EL (cell line): ENCODE results near the gene LHX4.
"Not testable (repeated sequence)": the region's sequence is repeated elsewhere in the genome, so short reads cannot be mapped to it uniquely, and the experiment has no call there.

ENCODE experiments used
- DNase-seq: peaks from one replicate; pipeline ENCODE4 v3.0.0-alpha.2; 2016

The LHX4 gene

DNA sequence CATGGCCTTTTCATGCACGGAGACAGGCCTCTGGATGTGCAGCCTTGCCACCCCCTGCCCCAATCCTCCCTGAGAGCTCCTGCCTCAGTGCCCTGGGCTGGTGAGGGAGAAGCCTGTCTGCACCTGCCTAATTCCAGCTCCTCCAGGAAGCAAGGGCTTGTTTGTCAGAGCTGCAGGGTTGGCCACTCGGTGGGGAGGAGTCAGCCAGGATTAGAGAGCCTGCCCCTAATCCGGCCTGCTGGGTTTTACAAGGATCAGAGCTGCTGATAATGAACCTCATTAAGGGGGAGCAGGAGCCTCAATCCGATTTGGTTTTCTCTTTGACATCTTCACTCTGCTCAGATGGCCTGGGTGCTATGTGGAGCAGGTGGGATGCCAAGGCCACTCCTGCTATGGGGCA lies 31.9 kb upstream of the LHX4 start:
- DNase-seq: no peak

DNA sequence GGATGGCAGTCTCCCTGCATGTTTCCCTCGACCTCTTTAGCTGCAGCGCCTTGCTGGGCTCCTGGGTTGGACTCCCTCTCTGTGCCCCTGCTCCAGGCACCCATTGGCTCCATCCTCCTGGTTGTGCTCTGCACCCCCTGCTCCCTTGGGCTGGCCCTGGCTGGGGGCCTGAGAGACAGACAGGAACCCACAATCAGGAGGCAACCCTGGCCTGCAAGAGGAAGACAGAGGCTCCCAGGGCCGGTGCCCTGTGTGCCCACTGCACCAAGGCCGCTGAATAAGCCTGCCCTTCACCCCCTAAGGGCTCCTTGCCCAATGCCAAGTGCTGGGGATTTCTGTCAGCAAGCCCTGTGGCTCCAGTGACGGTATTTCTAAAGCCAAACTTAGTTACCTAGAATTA lies 31.5 kb upstream of the LHX4 start:
- DNase-seq: no peak

DNA sequence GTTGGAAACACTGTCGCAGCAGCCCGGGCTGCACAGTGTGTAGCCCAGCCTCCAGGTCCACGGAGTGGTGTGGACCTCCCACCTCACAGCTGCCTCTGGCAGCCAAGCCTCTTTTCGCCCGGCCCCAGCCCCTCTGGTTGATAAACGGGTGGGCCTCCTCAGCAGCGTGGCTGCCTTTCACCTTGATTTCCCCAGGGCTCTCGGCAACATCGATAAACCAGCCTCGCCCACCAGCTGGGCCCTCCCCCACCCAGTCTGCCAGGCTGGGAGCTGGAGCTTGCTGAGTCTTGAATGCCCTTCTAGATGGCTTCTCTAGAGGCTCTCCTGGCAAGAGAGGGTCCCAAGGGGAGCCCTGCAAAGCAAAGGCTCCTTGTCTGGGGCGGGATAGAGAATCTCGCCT lies 31.0 kb upstream of the LHX4 start:
- no peak for DNase-seq

DNA sequence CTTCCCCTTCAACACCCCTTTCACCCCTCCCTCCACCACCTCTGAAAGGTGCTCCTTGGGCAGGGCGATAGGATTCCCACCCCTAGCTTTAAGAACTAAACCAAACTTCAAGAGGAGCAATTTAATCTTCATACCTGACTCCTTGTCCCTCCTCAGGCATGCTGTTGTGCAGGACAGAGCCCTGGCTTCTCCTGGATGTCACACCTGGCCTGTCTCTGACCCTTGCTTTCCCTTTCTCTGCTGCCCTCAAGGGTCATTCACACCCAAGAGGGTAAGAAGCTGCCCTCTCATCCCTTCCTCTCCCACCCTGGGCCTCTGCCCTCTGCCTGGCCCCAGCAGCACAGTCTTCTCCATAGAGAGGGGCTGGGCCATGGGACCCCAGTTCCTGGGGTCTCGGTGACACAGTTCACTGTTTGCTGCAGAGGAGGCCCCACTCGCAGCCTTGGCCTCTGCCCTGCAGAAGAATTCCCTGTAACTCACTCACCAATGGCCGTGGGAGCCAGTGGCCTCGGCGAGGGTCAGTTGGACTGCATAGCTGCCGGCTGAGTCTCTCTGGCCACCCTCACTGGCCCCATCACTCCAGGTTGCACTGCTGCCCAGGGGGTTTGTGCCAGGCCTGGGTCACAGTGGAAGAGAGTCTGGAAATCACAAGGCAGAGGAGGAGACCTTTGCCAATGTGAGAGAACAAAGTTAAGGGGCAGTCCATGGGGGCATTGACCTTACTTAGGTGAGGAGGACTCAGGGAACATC lies 28.4 kb upstream of the LHX4 start:
- no peak for DNase-seq

DNA sequence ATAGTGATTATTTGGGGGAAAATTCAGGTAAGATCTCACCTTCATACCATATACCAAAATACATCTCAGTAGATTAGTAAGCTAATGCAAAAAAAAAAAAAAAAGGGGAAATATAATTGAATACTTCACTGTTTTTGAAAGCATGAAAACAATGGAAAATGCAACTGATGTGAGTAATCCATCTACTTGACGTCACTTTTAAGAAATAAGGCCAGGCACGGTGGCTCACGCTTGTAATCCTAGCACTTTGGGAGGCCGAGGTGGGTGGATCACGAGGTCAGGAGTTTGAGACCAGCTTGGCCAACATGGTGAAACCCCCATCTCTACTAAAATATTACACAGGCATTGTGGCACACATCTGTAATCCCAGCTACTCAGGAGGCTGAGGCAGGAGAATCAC lies 27.5 kb upstream of the LHX4 start:
- DNase-seq: not testable (repeated sequence)

DNA sequence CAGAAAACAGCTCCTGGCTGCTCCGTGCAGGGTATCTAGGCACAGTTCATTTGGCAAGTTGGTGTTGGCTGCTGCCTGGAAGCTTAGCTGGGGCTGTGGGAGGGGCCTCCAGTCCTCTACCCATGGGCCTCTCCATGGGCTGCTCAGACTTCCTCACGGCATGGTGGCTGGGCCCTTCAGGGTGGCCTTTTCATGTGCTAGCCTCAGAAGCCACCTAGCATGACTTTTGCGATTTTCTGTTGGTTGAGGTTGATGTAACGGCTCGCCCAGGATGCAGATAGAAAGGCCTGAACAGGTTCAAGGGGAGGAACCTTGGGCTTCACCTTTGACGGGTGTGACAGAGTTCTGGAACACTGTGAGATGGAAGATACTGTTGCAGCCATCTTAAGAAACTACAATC lies 25.8 kb upstream of the LHX4 start:
- DNase-seq: no peak

DNA sequence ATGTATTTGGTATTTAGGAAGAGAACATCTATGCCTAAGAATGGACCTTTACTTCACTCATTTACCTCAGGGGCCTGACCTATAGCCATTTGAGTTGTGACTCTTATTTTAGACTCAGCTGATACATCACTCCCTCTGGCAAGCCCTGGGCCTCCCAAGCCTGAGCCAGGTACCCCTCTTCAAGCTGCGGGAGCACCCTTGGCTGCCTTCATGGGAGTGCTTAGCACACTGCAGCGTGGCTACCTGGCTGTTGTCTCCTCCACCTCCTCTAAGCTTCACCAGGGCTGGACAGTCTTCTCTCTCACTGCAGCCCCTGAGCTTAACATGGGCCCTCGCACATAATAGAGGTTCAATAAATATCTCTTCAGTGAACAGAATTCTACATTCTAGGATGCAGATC lies 23.5 kb upstream of the LHX4 start:
- no peak for DNase-seq

DNA sequence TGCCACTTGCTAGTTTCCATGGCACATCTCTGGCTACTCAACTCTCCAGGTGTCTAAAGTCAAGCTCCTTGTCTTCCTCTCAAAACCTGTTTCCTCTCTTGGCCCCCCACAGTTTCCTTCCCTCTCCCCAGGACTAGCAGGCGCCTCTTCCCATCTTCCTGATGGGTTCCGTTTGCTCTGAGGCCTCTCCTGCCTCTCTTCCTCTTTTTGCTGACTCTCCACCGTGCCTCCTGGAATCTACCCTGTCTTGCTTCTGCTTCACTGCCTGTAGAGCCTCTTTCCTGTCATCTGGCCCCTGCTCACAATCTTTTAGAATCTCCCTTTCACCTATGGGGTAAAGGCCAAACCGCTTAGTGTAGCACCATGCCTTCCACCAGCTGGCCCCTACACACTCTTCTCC lies 21.8 kb upstream of the LHX4 start:
- no peak for DNase-seq

DNA sequence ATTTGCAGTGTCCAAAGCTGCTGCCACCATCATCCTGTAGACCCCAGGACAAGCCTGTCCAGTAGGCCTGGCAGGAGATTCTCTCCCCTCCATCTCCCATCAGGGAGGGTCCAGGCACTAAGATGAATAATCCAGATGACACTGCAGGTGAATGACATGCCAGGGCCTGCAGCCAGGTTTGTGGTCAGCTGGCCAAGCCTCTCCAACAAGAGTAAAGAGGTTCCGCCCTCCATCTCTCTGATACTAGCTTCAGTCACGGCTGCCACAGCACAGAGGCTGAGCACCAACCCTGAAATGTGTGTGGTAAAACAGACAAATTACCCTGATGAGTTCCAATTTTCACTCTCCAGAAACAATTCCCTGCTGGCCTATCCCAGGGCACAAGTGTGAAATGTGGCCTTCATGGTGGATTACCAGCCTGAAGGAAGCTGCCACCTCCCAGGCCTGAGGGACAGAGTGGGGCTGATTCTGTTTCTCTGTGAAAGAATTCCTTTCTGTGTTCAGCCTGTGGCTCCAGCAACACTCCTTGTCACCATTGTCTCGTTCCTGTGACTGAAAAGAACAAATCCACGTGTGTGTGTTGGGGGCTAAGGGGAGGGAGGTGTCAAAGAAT lies 19.9 kb upstream of the LHX4 start:
- DNase-seq: no peak

DNA sequence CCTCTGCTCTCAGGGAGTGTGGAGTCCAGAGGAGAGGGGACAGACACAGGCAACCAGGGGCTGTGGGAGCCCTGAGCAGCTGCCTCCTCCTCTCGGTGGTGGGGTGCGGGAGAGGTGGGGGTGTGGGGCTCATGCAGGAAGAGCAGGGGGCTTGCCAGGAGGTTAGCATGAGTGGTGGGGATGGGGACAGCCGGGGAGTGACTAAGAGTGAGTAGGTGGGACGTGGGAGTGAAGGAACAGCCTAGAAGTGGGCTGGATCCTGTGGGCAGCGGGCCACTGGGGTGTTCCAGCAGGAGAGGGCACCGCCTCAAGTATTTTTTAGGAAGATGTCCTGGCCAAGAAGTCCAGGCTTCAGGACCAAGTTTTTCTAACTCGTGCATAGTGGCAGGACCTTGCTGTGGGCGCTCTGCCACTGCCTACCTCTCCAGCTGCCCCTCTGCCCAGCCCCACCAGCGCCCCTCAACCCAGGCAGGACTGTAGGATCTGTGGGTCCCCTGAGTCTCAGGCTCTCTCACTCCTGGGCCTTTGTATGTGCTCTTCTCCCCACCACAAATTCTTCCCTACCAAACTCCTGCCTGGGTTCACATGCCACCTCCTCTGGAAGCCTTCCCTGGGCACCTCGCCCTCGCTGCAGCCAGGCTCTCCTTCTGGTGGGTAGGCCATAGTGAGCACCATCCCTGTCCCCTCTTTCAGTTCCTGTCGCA lies 18.8 kb upstream of the LHX4 start:
- no peak for DNase-seq

DNA sequence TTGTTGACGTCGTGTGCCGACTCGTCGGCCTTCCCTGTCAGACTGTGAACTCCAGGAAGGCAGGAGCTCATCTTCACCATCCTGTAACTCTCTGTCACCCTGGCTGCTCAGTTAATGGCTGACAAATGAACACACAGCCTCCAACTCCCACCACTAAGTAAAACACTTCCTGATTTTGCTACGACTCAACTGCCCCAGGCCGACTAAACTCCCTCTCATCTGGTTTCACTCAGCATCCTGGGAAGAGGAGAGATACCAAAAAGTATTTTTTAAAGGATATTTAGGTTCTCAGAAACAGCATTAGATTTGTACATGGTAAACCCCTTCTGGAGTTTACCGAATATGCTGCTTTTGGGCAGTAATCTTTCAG lies 18.2 kb upstream of the LHX4 start:
- no peak for DNase-seq

DNA sequence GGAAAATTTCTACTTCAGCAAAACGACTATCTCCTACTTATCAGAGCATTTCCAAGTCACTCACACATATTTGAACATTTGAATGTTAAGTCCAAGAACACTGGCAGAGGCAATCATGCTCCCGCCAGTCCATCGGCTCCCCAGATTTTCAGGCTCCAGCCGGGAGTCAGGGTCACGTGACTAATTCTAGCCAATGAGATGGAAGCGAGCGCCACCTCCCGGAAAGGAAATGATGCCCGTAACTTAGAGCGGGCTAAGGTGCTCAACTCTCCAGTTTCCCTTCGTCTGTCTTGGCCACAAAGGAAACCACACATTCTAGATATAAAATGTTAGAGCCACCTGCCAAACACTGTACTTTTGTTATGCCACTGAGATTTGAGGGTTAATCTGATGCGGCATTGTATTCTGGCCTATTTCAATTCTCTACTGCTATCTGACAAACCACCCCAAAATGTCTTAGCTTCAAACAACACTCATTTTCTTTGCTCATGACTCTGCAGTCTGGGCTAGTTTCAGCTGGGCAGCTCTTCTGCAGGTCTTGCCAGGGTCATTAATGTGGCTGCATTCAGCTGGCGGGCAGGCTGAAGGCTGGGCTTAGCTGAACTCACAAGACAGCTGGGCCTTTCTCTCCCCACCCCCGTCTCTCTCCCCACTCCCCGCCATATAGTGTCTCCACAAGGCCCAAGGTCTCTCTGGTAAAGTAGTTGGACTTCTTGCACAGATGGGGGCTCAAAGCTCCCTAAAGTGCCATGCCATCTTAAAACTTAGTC lies 16.5 kb upstream of the LHX4 start:
- DNase-seq: no peak

DNA sequence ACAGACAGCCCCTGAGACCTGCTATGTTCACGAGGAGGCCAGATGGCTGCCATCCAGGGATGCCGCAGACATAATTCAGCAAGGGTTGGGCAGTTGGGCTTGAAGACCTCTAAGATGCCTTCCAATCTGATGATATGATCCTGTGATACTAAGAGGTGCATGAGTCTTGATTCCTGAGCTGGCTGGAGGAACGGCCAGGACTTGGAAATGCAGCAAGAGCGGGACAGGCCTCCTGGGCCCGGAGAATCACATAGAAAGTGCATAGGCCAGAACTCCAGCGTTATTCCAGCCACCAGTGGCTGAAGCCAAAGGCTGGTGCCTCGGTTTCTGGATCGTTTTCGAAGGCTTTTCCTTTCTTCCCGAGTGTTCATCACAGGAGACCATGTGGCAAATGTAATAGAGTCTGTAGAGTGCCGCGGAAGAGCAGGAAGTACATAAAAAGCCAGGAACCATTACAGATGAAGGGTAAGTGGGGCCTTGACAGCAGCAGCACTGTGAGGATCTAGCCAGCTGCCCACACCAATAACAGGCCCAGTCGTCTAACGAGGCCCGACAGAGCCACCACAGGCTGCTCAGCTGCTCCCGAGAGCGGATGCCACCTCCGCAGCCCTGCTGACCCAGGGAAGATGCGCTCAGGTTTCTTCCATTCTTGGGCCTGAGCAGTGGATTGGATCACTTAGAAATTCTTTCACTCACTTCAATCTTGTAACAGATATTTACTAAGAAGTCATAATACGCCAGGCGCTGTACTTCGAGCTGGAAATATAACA lies 14.0 kb upstream of the LHX4 start:
- no peak for DNase-seq

DNA sequence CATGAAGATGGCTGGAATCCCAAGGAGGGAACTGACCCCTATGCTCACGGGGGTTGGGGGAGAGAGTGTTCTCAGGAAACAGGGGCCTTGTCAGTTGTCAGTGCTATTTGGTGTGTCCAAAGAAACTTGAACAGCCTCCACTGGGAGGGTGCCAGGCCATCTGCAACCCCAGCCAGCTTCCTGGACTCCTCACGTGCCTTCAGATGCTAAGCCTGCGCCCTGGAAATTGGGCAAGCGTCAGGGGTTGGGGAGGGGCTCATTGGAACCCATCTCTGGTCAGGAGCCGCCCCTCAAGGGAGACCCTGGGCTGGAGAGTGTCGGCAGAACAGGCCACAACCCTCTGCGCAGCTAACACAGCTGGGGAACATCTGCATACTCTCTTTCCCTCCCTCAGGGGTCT lies 13.1 kb upstream of the LHX4 start:
- no peak for DNase-seq

DNA sequence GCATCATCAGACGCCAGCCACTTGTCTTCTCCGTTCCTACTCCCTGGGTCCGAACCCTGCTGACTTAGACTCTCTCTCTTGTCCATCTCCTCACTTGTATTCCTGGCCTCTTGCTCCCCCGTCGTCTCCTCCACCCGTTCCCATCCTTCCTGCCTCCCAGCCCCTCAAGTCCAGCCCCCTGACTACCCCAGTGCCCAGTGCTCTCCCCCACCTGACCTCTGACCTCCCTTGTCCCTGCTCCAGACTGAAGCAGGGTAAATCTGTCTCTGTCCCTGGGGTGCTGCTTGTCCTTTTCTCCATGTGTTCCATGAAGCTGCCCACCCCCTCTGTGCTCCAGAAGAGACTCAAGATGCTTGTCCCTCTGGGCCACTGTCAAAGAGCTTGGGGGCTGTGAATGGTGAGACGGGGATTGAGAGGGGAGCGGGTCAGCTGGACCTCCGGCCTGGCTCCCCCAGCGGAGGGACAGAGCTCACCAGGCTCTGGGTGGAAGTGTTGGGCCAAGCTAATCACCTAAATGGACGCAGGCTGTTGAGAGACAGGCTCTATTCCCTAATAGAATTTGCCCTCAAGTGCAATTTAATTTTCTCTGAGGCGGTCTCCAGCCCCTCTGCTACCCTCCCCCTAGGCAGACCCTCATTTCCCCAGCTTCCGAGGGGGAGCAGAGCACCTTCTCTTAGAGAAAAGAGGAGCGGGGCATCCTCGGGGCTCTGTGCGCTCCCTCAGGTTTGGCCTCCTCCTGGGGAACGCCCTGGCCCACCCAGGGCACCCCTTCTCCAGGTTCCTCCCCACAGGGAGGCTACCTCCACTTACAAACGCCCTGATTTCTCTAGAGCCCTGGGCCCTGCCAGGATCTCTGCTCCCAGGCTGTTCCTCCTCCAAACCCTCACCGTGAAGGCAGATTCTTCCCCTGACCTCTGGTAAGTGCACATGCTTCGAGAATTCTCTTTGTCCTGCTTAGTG lies 11.0 kb upstream of the LHX4 start:
- no peak for DNase-seq

DNA sequence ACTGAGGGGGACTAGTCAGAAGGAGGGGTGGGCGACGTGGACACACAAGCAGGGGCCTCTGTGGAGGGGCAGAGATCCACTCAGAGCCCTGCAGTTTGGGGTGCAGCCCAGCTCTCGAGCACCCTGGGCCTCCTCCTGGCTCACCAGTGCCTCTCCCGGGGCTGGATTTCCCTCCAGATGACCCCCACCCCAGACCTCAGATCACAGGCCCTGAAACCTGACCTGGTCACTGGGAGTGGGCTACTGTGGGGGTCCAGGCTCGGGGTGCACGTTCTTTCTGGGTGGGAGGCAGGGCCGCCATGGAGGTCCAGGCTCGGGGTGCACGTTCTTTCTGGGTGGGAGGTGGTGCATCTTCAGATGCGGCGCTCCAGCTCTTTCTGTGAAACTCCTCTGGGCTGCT lies 10.3 kb upstream of the LHX4 start:
- no peak for DNase-seq

DNA sequence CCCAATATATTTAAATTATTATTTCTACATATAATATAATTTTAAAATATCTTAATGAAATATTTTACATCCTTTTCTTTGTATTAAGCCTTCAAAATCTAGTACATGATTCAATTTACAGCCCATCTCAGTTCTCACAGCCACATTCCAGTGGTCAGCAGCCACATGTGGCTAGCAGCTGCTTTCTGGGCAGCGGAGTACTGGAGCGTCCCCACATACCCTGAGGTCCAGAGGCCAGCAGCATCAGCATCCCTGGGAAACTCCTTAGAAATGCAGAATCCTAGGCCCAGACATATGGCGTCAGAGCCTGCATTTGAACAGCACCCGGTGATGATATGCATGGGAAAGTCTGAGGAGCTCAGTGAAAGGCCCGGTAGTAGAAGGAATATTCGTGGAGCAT lies 8.6 kb upstream of the LHX4 start:
- DNase-seq: peak; percentile 32

DNA sequence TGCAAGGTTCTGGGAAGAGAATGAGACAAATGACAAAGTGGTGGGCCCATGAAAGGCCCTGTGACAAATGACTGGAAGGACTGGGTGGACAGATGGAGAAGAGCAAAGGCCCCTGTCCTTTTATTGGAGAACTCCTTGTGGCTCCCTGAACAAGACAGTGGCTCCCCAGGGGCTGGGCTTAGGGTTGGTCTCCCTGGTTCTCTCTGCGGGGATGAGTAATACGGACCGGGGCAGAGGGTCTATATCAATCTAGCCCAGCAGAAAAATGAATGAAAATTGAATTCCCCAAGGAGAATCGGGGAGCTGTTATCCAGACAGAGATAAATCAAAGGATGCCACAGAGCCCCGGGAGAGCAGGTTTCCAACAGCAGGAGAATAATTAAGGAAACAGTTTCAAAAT lies 5.2 kb upstream of the LHX4 start:
- no peak for DNase-seq

DNA sequence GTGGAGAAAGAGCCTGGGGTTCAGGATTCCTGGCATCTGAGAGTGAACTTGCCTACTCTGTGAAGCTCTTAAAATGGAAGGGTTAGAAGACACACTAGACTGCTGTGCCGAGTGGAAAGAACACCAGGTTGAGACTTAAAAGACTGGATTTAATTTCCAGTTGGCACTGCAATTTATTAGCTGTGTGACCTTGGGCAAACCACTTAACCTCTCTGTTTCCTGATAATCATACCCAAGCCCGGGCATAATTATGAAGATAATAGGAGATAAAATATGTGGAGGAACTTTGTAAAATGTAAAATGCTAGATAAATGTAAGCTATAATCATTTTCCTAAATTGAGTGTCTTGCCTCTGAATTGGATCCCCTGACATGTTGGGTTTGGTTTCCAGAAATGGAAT lies 4.7 kb upstream of the LHX4 start:
- no peak for DNase-seq

DNA sequence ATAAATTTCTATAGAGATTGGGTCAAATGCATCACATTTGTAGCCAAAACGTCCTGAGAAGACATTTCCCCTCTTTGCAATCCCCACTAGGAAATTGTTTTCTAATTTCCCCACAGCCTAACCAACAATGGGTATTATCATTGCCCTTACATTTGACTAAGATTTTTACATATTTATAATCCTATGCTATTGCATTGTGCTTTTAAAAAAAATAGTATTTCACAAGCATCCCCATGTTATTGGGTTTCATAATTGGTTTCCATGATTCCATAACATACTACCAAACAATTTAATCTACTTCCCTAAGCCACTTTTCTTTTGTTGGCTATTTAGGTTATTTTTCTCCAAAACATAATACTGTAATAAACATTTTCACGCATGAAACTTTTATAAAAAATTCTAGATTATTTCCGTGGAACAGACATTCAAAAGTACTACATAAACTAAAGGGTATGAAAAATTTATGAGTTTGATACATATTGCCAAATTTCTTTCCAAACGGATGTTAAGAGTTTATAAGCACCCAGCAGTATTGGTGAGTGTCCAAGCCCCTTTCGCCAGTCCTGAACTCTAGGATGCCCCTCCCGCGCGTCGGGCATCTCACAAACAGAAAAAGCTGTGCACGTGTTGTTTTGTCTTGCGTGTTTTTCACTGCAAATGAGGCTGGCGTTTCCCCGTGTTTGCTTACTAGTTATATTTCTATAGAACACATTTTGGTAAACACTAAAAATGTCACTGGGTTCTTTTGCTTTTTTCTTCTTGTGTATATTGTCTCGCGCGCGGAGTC lies 2.0 kb upstream of the LHX4 start:
- no peak for DNase-seq
